IMR-90 (cell line): Measurements from ENCODE around the gene CFAP61. TPM values are rescaled to one million over a fixed set of nuclear protein-coding genes. Genes with fewer than 3 reads are reported as not detected.

Source experiments
- ATAC-seq: fragments of 200-7000 bp; cut with Tn5 transposase; 2 replicates; pipeline ENCODE4 v1.9.1; 2020; ENCODE audit warnings: low read depth, mild to moderate bottlenecking, moderate library complexity
- BruUV-seq: library from RNA; stranded (reverse); fragments of 400-500 nt; replicated peaks from 2 replicates; lab custom pipeline; 2021; lab: Mats Ljungman, UMichigan
- CTCF ChIA-PET: fragments of 300-600 bp; formaldehyde crosslinking; extraction: SDS; loops from one replicate; lab custom pipeline; 2021; ENCODE audit warnings: antibody characterized with exemption; lab: Yijun Ruan, JAX
- POLR2A ChIA-PET: fragments of 300-600 bp; sonication (Branson Sonifier 250); formaldehyde crosslinking; loops from one replicate; lab custom pipeline; 2022; ENCODE audit warnings: antibody characterized with exemption; ENCODE audit not compliant: unreplicated experiment; lab: Charles Lee
- DNase-seq: peaks from one replicate; pipeline ENCODE4 v3.0.0; 2013
- H2AFZ ChIP-seq: replicated peaks from 2 replicates; pipeline ENCODE3; 2013; ENCODE audit warnings: low read length, mild to moderate bottlenecking; ENCODE audit not compliant: poor library complexity
- H2AK5ac ChIP-seq: 2 replicates; pipeline ENCODE4 v1.6.1; 2013; ENCODE audit warnings: low read depth, low read length, inconsistent platforms
- H2AK9ac ChIP-seq: replicated peaks from 2 replicates; pipeline ENCODE3; 2013; ENCODE audit warnings: mild to moderate bottlenecking, low read depth, low read length, moderate library complexity; ENCODE audit not compliant: poor library complexity
- H2BK120ac ChIP-seq: 2 replicates; pipeline ENCODE4 v1.6.1; 2013; ENCODE audit warnings: low read depth, low read length, inconsistent platforms
- H2BK15ac ChIP-seq: 3 replicates; pipeline ENCODE4 v1.6.1; 2013; ENCODE audit warnings: low read depth, low read length, inconsistent platforms
- H2BK20ac ChIP-seq: 2 replicates; pipeline ENCODE4 v1.6.1; 2013; ENCODE audit warnings: low read depth, mild to moderate bottlenecking, inconsistent platforms, low read length, moderate library complexity
- H2BK5ac ChIP-seq: 2 replicates; pipeline ENCODE4 v1.6.1; 2013; ENCODE audit warnings: mild to moderate bottlenecking, low read depth, low read length, inconsistent platforms; ENCODE audit not compliant: poor library complexity, severe bottlenecking
- H3K14ac ChIP-seq: replicated peaks from 2 replicates; pipeline ENCODE4 v1.6.1; 2013; ENCODE audit warnings: low read depth, low read length, inconsistent platforms
- H3K18ac ChIP-seq: 2 replicates; pipeline ENCODE4 v1.6.1; 2013; ENCODE audit warnings: low read depth, low read length, control low read depth
- H3K23ac ChIP-seq: 2 replicates; pipeline ENCODE4 v1.6.1; 2013; ENCODE audit warnings: low read depth, low read length, inconsistent platforms
- H3K27ac ChIP-seq: 2 replicates; pipeline ENCODE4 v1.5.1; 2013; ENCODE audit warnings: mild to moderate bottlenecking, control low read depth, low read length; ENCODE audit not compliant: insufficient read depth
- H3K27me3 ChIP-seq: 2 replicates; pipeline ENCODE4 v1.6.1; 2013; ENCODE audit warnings: low read length; ENCODE audit not compliant: control insufficient read depth, insufficient read depth
- H3K36me3 ChIP-seq: 2 replicates; pipeline ENCODE4 v1.6.1; 2013; ENCODE audit warnings: low read length, mixed read lengths; ENCODE audit not compliant: control insufficient read depth, insufficient read depth
- H3K4ac ChIP-seq: 2 replicates; pipeline ENCODE4 v1.6.1; 2013; ENCODE audit warnings: low read depth, low read length, inconsistent platforms
- H3K4me1 ChIP-seq: 2 replicates; pipeline ENCODE4 v1.6.1; 2013; ENCODE audit warnings: low read length, mixed read lengths; ENCODE audit not compliant: control insufficient read depth, insufficient read depth
- H3K4me2 ChIP-seq: 2 replicates; pipeline ENCODE4 v1.6.1; 2013; ENCODE audit warnings: low read depth, mild to moderate bottlenecking, control low read depth, low read length, moderate library complexity
- H3K4me3 ChIP-seq: 2 replicates; pipeline ENCODE4 v1.5.1; 2013; ENCODE audit warnings: low read depth, mild to moderate bottlenecking, control low read depth, low read length, moderate library complexity; ENCODE audit not compliant: insufficient read depth
- H3K56ac ChIP-seq: 2 replicates; pipeline ENCODE4 v1.6.1; 2013; ENCODE audit warnings: low read length, inconsistent platforms; ENCODE audit not compliant: insufficient read depth; ENCODE audit errors: extremely low read depth
- H3K79me1 ChIP-seq, 2 experiments: 2 replicates each; pipeline ENCODE4 v1.6.1; 2013; ENCODE audit warnings: low read length in 2 of 2, inconsistent platforms in 1 of 2, low read depth in 1 of 2
- H3K9ac ChIP-seq: 2 replicates; pipeline ENCODE4 v1.6.1; 2013; ENCODE audit warnings: low read depth, low read length, control low read depth
- H3K9me1 ChIP-seq: 2 replicates; pipeline ENCODE4 v1.6.1; 2013; ENCODE audit warnings: low read length, inconsistent platforms; ENCODE audit not compliant: insufficient read depth
- H3K9me3 ChIP-seq: 2 replicates; pipeline ENCODE4 v1.6.1; 2013; ENCODE audit warnings: low read length; ENCODE audit not compliant: control insufficient read depth, insufficient read depth
- H4K20me1 ChIP-seq: 2 replicates; pipeline ENCODE4 v1.6.1; 2013; ENCODE audit warnings: low read length, inconsistent platforms; ENCODE audit not compliant: insufficient read depth
- H4K5ac ChIP-seq: 2 replicates; pipeline ENCODE4 v1.6.1; 2013; ENCODE audit warnings: mild to moderate bottlenecking, low read depth, low read length, control low read depth
- H4K8ac ChIP-seq, 2 experiments: 2 replicates each; pipeline ENCODE4 v1.6.1; 2013; ENCODE audit warnings: low read depth in 2 of 2, low read length in 2 of 2, control low read depth in 1 of 2, inconsistent platforms in 1 of 2
- H4K91ac ChIP-seq: 2 replicates; pipeline ENCODE4 v1.6.1; 2013; ENCODE audit warnings: low read depth, low read length, inconsistent platforms; ENCODE audit not compliant: insufficient read depth
- CEBPB ChIP-seq: IDR thresholded peaks from 2 replicates; pipeline ENCODE4 v1.6.1; 2012; ENCODE audit warnings: low read depth, low read length, improper control_type of control experiment
- CHD1 ChIP-seq: IDR thresholded peaks from 2 replicates; pipeline ENCODE4 v1.6.1; 2012; ENCODE audit warnings: low read depth, low read length, improper control_type of control experiment
- FOS ChIP-seq: fragments of 150-350 bp; IDR thresholded peaks from 2 replicates; pipeline ENCODE4 v1.6.1; 2016; ENCODE audit warnings: low read depth, low read length
- MAFK ChIP-seq: IDR thresholded peaks from 2 replicates; pipeline ENCODE4 v1.6.1; 2012; ENCODE audit warnings: low read depth, low read length, improper control_type of control experiment
- MAZ ChIP-seq: IDR thresholded peaks from 2 replicates; pipeline ENCODE4 v1.6.1; 2012; ENCODE audit warnings: low read depth, mild to moderate bottlenecking, low read length, improper control_type of control experiment, moderate library complexity, borderline replicate concordance
- MXI1 ChIP-seq: IDR thresholded peaks from 2 replicates; pipeline ENCODE4 v1.6.1; 2012; ENCODE audit warnings: low read depth, mild to moderate bottlenecking, low read length, moderate library complexity, borderline replicate concordance
- NFE2L2 ChIP-seq: fragments of 150-350 bp; IDR thresholded peaks from 2 replicates; pipeline ENCODE4 v1.6.1; 2016; ENCODE audit warnings: low read depth, mild to moderate bottlenecking, low read length
- POLR2A ChIP-seq: IDR thresholded peaks from 2 replicates; pipeline ENCODE4 v1.6.1; 2012; ENCODE audit warnings: mild to moderate bottlenecking, low read depth, low read length
- RAD21 ChIP-seq: IDR thresholded peaks from 2 replicates; pipeline ENCODE4 v1.6.1; 2012; ENCODE audit warnings: low read length, improper control_type of control experiment
- RCOR1 ChIP-seq: IDR thresholded peaks from 2 replicates; pipeline ENCODE4 v1.6.1; 2012; ENCODE audit warnings: mild to moderate bottlenecking, low read length, improper control_type of control experiment; ENCODE audit not compliant: insufficient replicate concordance
- RFX5 ChIP-seq: IDR thresholded peaks from 2 replicates; pipeline ENCODE4 v1.8.0; 2012; ENCODE audit warnings: low read depth, mild to moderate bottlenecking, low read length, moderate library complexity
- SMC3 ChIP-seq: fragments of 150-350 bp; IDR thresholded peaks from 2 replicates; pipeline ENCODE4 v1.6.1; 2016; ENCODE audit warnings: low read depth, mild to moderate bottlenecking, antibody characterized with exemption, low read length, moderate library complexity
- USF2 ChIP-seq: fragments of 150-350 bp; IDR thresholded peaks from 2 replicates; pipeline ENCODE4 v1.6.1; 2017; ENCODE audit warnings: mild to moderate bottlenecking, antibody characterized with exemption, low read length, low read depth
- WGBS, 2 experiments: methylation state at CpG; one replicate each; pipeline versions ENCODE4 v1.1.5 to v1.1.7; 2013; ENCODE audit warnings: missing lambda C conversion rate in 2 of 2; ENCODE audit not compliant: insufficient read length in 1 of 2; ENCODE audit errors: extremely low coverage in 2 of 2; 5-methylcytosine and 5-hydroxymethylcytosine counted together
- dilution Hi-C: fragments of 300-500 bp; cut with HindIII; formaldehyde crosslinking; loops from one replicate; pipeline ENCODE4 v1.14.3; 2018; ENCODE audit warnings: low sequenced_read_pairs; ENCODE audit not compliant: unreplicated experiment
- in situ Hi-C: fragments of 300-500 bp; cut with MboI; formaldehyde crosslinking; loops from 3 replicates; pipeline ENCODE4 v1.14.3; 2019; ENCODE audit warnings: low sequenced_read_pairs, inconsistent platforms, mixed read lengths
- intact Hi-C: fragments of 100-400 bp; cut with micrococcal nuclease; formaldehyde crosslinking; loops from 2 replicates; pipeline ENCODE4 v1.10.0; 2022
- polyA plus RNA-seq, 3 experiments: library from polyadenylated mRNA; depleted of rRNA; stranded (reverse); fragments of >200 nt; gene quantifications; 2 replicates each; pipeline ENCODE4 v1.2.3, GENCODE V29; 2012; ENCODE audit warnings: low replicate concordance in 1 of 3
- total RNA-seq: library from RNA; depleted of rRNA; stranded (reverse); fragments of >200 nt; gene quantifications from 2 replicates; pipeline ENCODE4 v1.2.3, GENCODE V29; 2012
- TF ChIP-seq, protein P1 (sequence below): fragments of 150-350 bp; IDR thresholded peaks from 2 replicates; pipeline ENCODE4 v1.6.1; 2016; ENCODE audit warnings: low read depth, mild to moderate bottlenecking, low read length, moderate library complexity, borderline replicate concordance
- TF ChIP-seq, protein P2 (sequence below): conservative IDR thresholded peaks from 2 replicates; pipeline ENCODE4 v1.5.1; 2012; ENCODE audit warnings: mild to moderate bottlenecking, low read depth, low read length, improper control_type of control experiment

CFAP61 gene
- total and polyA plus RNA-seq, 2 of the 4 experiments (the other 2 are of a cell fraction): 0.07 TPM; not detected in 1

- Histone ChIP-seq H4K20me1 (no peaks in the 10 kb centered on the region; the same call in 1 of the 2 replicates), H2BK120ac (no peak overlapping the region), H3K79me1 (peaks cover 13 to 22% of the 10 kb centered on the region in 2 experiments), H3K36me3 (peaks cover 56% of the 10 kb centered on the region), H3K9ac (no peak overlapping the region), H3K18ac (no peak overlapping the region), H3K4me1 (peaks cover 15% of the 10 kb centered on the region), H2BK15ac (no peak overlapping the region), H2AK5ac (no peak overlapping the region), H3K4ac (no peak overlapping the region), H3K56ac (no peak overlapping the region), H4K8ac (no peak overlapping the region), H3K27me3 (no peaks in the 10 kb centered on the region), H4K5ac (no peak overlapping the region), H2BK5ac (no peak overlapping the region), H3K27ac (no peak overlapping the region), H2BK20ac (no peak overlapping the region), H2AK9ac (no peak overlapping the region), H3K4me3 (no peak overlapping the region), H2AFZ (no peak overlapping the region), H3K14ac (no peak overlapping the region), H3K23ac (no peak overlapping the region), H3K9me3 (no peaks in the 10 kb centered on the region), H4K91ac (no peak overlapping the region), H3K4me2 (no peak overlapping the region), H3K9me1 (no peaks in the 10 kb centered on the region)
- POLR2A ChIA-PET: no interaction called here
- BruUV-seq: no TSS peak
- ATAC-seq (no peak), DNase-seq (no peak)
- intact Hi-C loops (no loop called here), in situ Hi-C loops (loop anchor here (25.0 kb wide), 1 partner anchor 1503 kb away; no protein-coding TSS in a partner anchor), dilution Hi-C loops (no loop called here)
- no peak for TF ChIP-seq FOS
- no peak for TF ChIP-seq SMC3
- TF ChIP-seq, protein P1, sequence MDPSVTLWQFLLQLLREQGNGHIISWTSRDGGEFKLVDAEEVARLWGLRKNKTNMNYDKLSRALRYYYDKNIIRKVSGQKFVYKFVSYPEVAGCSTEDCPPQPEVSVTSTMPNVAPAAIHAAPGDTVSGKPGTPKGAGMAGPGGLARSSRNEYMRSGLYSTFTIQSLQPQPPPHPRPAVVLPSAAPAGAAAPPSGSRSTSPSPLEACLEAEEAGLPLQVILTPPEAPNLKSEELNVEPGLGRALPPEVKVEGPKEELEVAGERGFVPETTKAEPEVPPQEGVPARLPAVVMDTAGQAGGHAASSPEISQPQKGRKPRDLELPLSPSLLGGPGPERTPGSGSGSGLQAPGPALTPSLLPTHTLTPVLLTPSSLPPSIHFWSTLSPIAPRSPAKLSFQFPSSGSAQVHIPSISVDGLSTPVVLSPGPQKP: no peak
- TF ChIP-seq MAFK: no peak
- no peak for TF ChIP-seq USF2
- TF ChIP-seq NFE2L2: no peak
- TF ChIP-seq, protein P2, sequence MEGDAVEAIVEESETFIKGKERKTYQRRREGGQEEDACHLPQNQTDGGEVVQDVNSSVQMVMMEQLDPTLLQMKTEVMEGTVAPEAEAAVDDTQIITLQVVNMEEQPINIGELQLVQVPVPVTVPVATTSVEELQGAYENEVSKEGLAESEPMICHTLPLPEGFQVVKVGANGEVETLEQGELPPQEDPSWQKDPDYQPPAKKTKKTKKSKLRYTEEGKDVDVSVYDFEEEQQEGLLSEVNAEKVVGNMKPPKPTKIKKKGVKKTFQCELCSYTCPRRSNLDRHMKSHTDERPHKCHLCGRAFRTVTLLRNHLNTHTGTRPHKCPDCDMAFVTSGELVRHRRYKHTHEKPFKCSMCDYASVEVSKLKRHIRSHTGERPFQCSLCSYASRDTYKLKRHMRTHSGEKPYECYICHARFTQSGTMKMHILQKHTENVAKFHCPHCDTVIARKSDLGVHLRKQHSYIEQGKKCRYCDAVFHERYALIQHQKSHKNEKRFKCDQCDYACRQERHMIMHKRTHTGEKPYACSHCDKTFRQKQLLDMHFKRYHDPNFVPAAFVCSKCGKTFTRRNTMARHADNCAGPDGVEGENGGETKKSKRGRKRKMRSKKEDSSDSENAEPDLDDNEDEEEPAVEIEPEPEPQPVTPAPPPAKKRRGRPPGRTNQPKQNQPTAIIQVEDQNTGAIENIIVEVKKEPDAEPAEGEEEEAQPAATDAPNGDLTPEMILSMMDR: no peak
- no peak for TF ChIP-seq RFX5
- no peak for TF ChIP-seq CHD1
- TF ChIP-seq RAD21: no peak
- TF ChIP-seq MAZ: no peak
- TF ChIP-seq MXI1: no peak
- TF ChIP-seq CEBPB: no peak
- TF ChIP-seq RCOR1: no peak
- TF ChIP-seq POLR2A: no peak
- no CpG with 5 or more reads among the region's 6 CpGs for WGBS, 2 experiments
- CTCF ChIA-PET: no interaction called here
Observed at GRCh38 chr20:20039752-20040387, 12.5 kb upstream of the CFAP61 start.
